Stimulated activated CD4-positive, alpha-beta T cell treated with anti-CD3 and anti-CD28 coated beads, Interleukin-4, amount 100 ng/mL, for 1 hour (primary cell): ENCODE data around the gene RBP4.

Experiments
- DNase-seq: peaks from one replicate; pipeline ENCODE4 v3.0.0-alpha.2; 2020

Gene RBP4

GRCh38 chr10:93601146-93601773 is at the start of gene RBP4:
Gene RBP4, minus strand, starts transcription at chr10:93601235. Its CDS starts 207 bp downstream, at chr10:93601028.
- DNase-seq, result no peak

- DNase-seq, result no peak
Measured at GRCh38 chr10:93639791-93640190, 38.8 kb upstream of the RBP4 start.

DNA sequence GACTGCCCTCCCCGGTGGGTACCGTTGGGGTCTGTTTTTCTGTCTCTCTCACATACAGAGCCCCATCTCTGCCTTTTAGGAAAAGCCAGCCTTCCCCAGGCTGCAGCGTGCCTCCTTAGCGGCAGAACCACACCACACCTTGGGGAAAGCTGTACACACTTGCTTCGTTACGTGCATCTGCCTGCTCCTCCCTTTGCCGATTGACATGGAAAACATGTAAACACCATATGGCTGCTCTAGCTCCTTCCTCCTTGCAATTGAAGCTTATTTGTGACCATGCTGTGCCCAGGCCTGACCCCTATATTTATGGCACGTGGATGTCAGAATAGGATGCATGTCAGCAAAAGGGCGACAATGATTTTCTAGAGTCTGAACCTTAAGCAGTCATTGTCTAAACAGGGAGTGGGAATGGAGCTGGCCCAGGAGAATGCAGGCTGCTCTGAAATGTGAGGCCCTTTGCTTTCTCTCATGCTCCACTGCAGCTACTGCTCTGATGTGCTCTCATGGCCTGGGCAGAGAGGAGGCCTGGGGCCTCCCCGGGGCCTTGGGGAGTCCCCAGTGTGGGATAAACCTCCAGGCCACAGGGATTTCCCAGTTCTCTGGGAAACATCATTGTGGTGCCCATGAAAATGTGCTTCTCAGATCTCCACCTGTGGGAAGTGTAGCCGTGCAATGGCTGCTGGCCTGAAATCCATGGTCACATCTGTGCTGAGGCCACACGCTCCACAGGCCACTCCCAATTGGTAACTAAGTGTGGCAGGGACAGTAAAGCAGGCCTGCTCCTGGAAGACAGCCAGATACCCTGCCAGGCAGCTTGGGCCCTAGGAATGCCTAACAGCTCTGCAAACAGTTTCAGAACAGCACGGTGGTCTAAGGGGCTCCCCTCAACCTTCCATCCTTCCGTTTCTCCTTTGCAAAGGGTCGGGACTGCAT is 29.9 kb upstream of the RBP4 start:
- DNase-seq, result no peak

DNA sequence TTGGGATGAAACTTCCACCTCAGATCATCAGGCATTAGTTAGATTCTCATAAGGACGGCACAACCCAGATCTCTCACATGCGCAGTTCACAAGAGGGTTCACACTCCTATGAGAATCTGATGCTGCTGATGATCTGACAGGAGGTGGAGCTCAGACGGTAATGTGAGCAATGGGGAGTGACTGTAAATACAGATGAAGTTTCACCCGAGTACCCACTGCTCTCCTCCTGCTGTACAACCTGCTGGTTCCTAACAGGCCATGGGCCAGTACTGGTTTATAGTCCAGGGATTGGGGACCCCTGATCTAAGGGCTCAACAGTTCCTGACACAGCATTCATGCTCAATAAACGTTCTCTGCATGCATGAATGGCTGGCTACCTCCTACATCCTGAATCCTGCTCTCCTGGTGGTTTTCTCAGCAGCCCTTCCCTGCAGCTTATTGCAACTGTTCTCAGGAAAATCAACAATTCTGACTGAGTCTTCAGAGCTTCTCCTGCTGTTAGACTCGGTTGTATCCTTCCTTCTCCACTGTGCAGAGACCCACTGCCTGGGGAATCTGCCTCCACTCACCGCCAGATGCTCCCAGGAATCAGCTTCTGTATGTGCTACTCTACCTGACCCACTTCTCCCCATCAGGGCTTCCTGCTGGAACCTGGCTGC is 28.7 kb upstream of the RBP4 start:
- no peak for DNase-seq

GRCh38 chr10:93628858-93629257 is 27.8 kb upstream of the RBP4 start:
- DNase-seq, result no peak

GRCh38 chr10:93622942-93623341 is 21.9 kb upstream of the RBP4 start:
- no peak for DNase-seq

DNA sequence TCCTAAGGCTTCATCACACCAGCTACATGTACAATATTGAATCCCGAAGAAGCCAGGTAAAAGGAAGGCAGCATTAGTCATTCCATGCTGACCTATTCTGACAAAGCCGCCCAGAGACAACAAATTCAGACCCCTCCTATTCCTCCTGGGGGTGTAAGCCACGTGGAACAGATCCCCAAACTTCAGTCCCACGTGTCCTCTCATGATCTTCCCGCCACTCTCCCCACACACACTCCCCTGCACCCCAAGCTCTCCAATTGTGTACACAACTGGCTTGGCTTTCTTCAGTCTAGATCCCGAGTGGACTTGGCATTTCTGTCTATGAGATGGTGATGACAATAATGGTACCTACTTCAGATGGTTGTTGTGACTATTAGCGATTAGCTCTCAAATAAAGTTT is 19.9 kb upstream of the RBP4 start:
- DNase-seq, result no peak

GRCh38 chr10:93615576-93616235 is 14.7 kb upstream of the RBP4 start:
- DNase-seq, result no peak

GRCh38 chr10:93614101-93614825 is 13.2 kb upstream of the RBP4 start:
- no peak for DNase-seq

- no peak for DNase-seq
Measured at GRCh38 chr10:93613126-93613525, 12.1 kb upstream of the RBP4 start.

- DNase-seq, result no peak
Measured at GRCh38 chr10:93612311-93612710, 11.3 kb upstream of the RBP4 start, which contains the start of gene PDE6C. Gene PDE6C, plus strand, starts transcription at chr10:93612537. Its CDS starts 189 bp downstream, at chr10:93612726.

- DNase-seq, result no peak
Measured at GRCh38 chr10:93608421-93608820, 7.4 kb upstream of the RBP4 start.

- no peak for DNase-seq
Measured at GRCh38 chr10:93604146-93604545, 3.1 kb upstream of the RBP4 start.

DNA sequence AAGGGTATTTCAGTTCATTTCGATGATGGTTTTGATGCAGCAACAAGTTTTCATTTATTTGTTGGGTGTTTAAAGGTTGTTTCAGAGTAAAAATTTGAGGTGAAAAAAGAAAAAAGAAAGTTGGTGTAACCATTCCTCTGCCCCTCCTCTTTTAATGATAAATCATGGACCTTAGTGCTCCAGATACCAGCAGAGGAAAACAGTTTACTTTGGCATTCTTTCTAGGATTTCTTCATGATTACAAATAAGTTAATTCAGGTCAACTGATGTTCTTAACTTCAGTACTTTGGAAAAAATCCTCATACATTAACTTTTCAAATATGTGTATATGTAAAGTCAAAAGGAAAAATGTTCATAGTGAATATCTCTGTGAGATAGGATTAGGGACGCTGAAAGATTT is 2.0 kb upstream of the RBP4 start:
- no peak for DNase-seq

- no peak for DNase-seq
Measured at GRCh38 chr10:93601774-93602162, 733 bp upstream of the RBP4 start.

- no peak for DNase-seq
Measured at GRCh38 chr10:93600446-93601145, 439 bp downstream of the RBP4 start.

GRCh38 chr10:93599778-93600177 is 1.3 kb downstream of the RBP4 start:
- no peak for DNase-seq

GRCh38 chr10:93599335-93599734 is 1.7 kb downstream of the RBP4 start:
- no peak for DNase-seq

- DNase-seq, result no peak
Measured at GRCh38 chr10:93598157-93598556, 2.9 kb downstream of the RBP4 start.

DNA sequence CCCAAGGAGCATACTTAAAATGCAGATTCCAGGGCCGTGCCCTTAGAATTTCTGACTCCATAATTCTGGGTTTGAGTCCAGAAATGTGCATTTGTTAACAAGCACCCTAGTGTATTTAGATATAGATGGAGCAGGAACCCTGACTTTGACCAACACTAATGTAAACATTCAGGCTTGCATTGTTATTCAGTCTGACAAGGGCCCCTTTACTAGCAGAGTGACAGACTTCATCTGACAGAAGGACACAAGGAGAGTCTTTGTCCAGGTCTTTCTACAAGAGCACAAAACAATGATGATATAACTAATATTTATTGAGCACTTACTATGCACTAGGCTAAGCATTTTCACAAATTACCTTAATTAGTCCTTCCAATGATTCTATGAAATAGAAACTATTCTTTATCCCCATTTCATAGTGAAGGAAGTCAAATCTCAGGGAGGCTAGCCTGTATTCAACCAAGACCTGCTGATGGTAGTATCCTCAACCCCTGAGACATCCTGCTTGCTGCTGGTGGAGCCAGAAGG is 3.9 kb downstream of the RBP4 start:
- no peak for DNase-seq

DNA sequence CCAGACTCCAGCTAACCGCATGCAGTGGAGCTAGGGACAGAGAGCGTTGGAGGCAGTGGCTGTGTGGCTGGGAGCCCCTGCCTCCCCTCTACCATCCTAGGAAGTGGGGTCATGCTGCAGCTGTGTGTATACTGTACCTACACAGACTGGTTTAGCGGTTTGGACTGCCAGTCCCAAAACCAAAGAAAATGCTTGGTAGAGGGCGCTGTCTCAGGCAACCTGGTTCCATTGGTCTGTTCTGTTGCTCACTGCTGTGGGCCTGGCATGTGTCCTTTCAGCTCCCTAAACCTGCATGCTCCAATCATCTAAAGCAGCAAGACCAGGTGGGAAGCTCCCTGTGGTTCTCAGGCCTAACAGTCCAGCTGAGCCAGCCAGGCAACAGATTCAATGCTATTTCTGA is 4.5 kb downstream of the RBP4 start:
- DNase-seq, result no peak
